GM10266 (cell line): Measurements from ENCODE around the gene TGFBRAP1.

Experiments used
- DNase-seq: peaks from one replicate; pipeline ENCODE4 v3.0.0; 2012; ENCODE audit errors: extremely low spot score
- CTCF ChIP-seq: IDR thresholded peaks from 2 replicates; pipeline ENCODE4 v1.5.1; 2012; ENCODE audit warnings: mild to moderate bottlenecking, low read depth; ENCODE audit not compliant: control insufficient read depth, insufficient read depth; ENCODE audit errors: missing control alignments

Gene TGFBRAP1

GRCh38 chr2:105249181-105249580 lies 80.4 kb downstream of the TGFBRAP1 start:
- DNase-seq = no peak
- TF ChIP-seq CTCF = no peak

DNA sequence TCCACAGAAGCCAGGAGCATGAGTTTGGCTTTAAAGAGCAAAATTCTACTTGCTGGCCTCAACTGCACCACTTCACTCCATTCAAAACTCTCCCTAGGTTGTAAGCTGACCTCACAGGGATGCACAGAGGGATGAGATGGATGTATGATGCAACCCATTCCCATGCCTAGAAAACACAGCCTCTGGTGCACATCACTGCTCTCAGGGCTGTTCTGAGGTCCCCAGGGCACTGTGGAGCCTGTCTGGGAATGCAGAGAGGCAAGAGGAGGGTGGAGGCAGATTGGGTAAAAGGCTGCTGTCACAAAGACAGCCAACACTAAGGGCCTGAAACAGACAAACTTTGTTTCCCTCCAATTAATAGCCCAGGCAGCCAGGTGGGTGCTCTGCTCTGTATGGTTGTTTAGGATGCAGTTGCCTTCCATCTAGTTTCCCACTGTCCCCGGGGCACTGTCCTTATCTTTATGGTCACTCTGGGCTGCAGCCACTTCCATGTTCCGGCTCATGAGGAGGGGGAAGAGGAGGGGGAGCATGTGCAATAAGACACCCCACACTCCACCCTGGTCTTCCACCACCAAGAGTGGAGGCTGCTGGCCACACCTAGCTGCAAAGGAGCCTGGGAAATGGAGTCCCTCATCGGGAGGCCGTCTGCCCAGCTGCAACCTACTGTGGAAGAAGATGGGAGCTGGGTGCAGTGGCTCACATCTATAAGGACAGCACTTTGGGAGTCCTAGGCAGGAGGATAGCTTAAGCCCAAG lies 81.0 kb downstream of the TGFBRAP1 start:
- TF ChIP-seq CTCF = no peak
- DNase-seq = no peak

DNA sequence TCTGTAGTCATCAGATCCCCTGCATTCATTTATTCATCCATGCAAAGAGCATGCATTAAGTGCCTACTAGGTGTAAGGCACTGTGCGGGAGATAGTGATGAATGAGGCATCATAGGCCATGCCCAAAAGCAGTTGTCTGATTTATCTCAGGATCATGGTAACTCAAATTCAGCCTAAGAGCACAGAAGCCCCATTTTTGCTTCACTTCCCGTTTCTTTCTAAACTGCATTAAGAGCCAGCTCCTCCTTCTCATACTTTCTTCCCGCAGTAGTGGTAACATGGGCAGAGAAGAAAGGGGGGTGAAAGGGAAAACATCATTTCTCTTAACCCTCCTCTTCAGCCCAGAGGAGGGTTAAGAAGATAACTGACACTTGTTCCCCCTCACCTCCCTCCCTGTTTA lies 85.1 kb downstream of the TGFBRAP1 start:
- no peak for TF ChIP-seq CTCF
- no peak for DNase-seq

DNA sequence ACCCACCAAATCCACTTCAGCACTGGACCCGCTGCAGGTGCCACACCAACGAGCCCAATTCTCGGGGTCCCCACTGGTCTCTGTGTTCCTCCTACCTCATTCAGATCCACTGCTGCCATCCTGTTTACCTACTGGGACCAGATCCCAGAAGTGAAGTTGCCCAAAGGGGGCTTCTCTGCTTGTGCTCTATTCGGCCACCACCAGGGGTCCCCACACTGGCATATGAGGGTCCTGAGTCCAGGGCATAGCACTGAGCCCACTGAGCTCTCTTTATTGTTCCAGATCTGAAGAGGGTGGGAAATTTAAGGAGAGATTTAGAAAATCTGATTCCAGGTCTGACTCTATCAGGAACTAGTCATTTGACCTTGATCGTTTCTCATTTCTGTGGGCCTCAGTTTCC lies 85.6 kb downstream of the TGFBRAP1 start:
- DNase-seq = no peak
- TF ChIP-seq CTCF = no peak

DNA sequence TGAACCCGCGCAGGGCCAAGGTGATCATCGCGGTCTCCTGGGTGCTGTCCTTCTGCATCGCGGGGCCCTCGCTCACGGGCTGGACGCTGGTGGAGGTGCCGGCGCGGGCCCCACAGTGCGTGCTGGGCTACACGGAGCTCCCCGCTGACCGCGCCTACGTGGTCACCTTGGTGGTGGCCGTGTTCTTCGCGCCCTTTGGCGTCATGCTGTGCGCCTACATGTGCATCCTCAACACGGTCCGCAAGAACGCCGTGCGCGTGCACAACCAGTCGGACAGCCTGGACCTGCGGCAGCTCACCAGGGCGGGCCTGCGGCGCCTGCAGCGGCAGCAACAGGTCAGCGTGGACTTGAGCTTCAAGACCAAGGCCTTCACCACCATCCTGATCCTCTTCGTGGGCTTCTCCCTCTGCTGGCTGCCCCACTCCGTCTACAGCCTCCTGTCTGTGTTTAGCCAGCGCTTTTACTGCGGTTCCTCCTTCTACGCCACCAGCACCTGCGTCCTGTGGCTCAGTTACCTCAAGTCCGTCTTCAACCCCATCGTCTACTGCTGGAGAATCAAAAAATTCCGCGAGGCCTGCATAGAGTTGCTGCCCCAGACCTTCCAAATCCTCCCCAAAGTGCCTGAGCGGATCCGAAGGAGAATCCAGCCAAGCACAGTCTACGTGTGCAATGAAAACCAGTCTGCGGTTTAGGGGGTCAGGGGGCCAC lies 87.1 kb downstream of the TGFBRAP1 start:
- no peak for DNase-seq

DNA sequence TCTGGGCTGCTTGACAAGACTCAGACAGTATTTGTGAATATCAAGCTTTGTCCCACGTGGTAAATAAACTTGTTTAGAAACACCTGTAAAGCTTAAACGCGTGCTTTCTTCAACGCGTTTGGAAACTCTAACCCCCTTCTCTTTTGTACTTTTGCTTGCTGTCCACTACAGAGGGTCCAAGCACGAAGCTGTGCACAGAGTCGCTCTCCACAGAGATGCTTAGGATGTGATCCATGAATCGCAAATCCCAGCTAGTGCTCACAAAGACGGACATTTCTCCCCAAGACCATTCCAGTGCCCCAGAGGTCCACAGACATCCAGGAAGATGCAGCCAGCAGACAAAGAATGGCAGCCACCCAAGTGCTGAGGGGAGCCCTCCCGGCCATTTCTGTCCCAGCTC lies 88.1 kb downstream of the TGFBRAP1 start, which contains the start of gene GPR45:
GPR45 (plus strand) TSS at position 301 of the 400 bp plus-strand sequence. CDS start 116 bp downstream, outside the sequence.
- TF ChIP-seq CTCF = no peak
- DNase-seq = no peak

More for the DNA sequence above, 87.1 kb downstream of the TGFBRAP1 start:
- no peak for TF ChIP-seq CTCF

DNA sequence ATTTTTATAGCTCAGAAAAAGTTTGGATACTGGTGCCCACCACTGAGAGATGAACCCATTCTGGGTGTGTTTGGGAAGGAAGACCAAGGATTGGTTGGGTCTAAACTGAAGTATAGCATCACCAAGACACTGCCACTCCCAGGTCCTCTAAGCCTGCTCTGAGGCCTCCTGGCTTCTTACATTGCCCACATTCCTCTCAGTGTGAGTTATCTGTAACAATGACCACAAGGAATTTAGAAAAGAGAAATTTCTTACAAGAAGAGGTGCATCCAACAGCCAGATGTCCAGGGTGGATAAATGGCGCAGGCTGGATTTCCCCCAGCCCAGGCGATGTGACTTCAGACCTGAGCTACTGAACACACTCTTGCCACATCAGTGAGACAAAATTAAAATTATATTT lies 89.6 kb downstream of the TGFBRAP1 start:
- TF ChIP-seq CTCF = no peak
- DNase-seq = no peak
